GM12878 (cell line): Measurements from ENCODE around the gene ADGRG4. TPM values are rescaled to one million over a fixed set of nuclear protein-coding genes. Genes with fewer than 3 reads are reported as not detected.

Source experiments
- ATAC-seq: fragments of 200-7000 bp; cut with Tn5 transposase; 3 replicates; pipeline ENCODE4 v1.9.1; 2020; ENCODE audit warnings: mild to moderate bottlenecking, moderate library complexity
- BruUV-seq: library from RNA; stranded (reverse); fragments of 400-500 nt; replicated peaks from 2 replicates; lab custom pipeline; 2021; lab: Mats Ljungman, UMichigan
- CTCF ChIA-PET: fragments of 300-600 bp; sonication (Branson Sonifier 250); formaldehyde crosslinking; extraction: SDS; loops from one replicate; lab custom pipeline; 2021; ENCODE audit warnings: inconsistent platforms; lab: Yijun Ruan, JAX
- POLR2A ChIA-PET: fragments of 350-600 bp; formaldehyde crosslinking; extraction: SDS; loops from one replicate; lab custom pipeline; 2021; ENCODE audit warnings: inconsistent platforms; lab: Charles Lee
- RAD21 ChIA-PET: fragments of 300-600 bp; sonication (Branson Sonifier 250); formaldehyde crosslinking; loops from one replicate; lab custom pipeline; 2023; ENCODE audit warnings: antibody characterized with exemption; ENCODE audit not compliant: unreplicated experiment; lab: Charles Lee
- SMC1A ChIA-PET: fragments of 300-600 bp; sonication (Branson Sonifier 250); formaldehyde crosslinking; loops from one replicate; lab custom pipeline; 2023; ENCODE audit not compliant: unreplicated experiment, uncharacterized antibody; lab: Charles Lee
- DNase-seq: peaks from one replicate; pipeline ENCODE4 v3.0.0-alpha.2; 2011; ENCODE audit warnings: low read depth, low spot score
- FAIRE-seq: peaks from 3 replicates; lab custom pipeline; 2011; peaks lifted over from hg19 to GRCh38; lab: Jason Lieb, UNC
- H2AFZ ChIP-seq: 2 replicates; pipeline ENCODE4 v1.6.0; 2011; ENCODE audit warnings: low read depth, low read length, control low read depth; ENCODE audit not compliant: control insufficient read depth
- H3K27ac ChIP-seq: 2 replicates; pipeline ENCODE4 v1.5.1; 2011; ENCODE audit warnings: control low read depth; ENCODE audit not compliant: control insufficient read depth, insufficient read depth
- H3K27me3 ChIP-seq, 2 experiments: replicated peaks in 1 of 2; 2 replicates each; pipeline versions ENCODE4 v1.6.0 to v1.6.1; 2011; ENCODE audit warnings: low read length in 1 of 2; ENCODE audit not compliant: control insufficient read depth in 2 of 2, insufficient read depth in 2 of 2
- H3K36me3 ChIP-seq, 2 experiments: 2 replicates each; pipeline ENCODE4 v1.5.1; 2011; ENCODE audit warnings: low read length in 1 of 2; ENCODE audit not compliant: control insufficient read depth in 2 of 2, insufficient read depth in 2 of 2
- H3K4me1 ChIP-seq: 2 replicates; pipeline ENCODE4 v1.6.1; 2011; ENCODE audit warnings: mild to moderate bottlenecking, low read length, moderate library complexity, mixed read lengths; ENCODE audit not compliant: control insufficient read depth, insufficient read depth
- H3K4me2 ChIP-seq: 2 replicates; pipeline ENCODE4 v1.6.0; 2011; ENCODE audit warnings: control low read depth; ENCODE audit not compliant: control insufficient read depth, insufficient read depth
- H3K4me3 ChIP-seq: fragments of 200-600 bp; sonication (generic); 2 replicates; pipeline ENCODE4 v1.5.1; 2016
- H3K79me2 ChIP-seq: 2 replicates; pipeline ENCODE4 v1.6.0; 2011; ENCODE audit warnings: low read length; ENCODE audit not compliant: control insufficient read depth, insufficient read depth
- H3K9ac ChIP-seq: 2 replicates; pipeline ENCODE4 v1.8.0; 2011; ENCODE audit warnings: low read length, control low read depth, mixed read lengths; ENCODE audit not compliant: control insufficient read depth, insufficient read depth
- H3K9me3 ChIP-seq: replicated peaks from 3 replicates; pipeline ENCODE4 v1.5.1; 2011; ENCODE audit warnings: mild to moderate bottlenecking, low read length; ENCODE audit not compliant: control insufficient read depth, insufficient read depth
- H4K20me1 ChIP-seq: 2 replicates; pipeline ENCODE4 v1.6.0; 2011; ENCODE audit not compliant: control insufficient read depth, insufficient read depth
- BCL3 ChIP-seq: IDR thresholded peaks from 2 replicates; pipeline ENCODE4 v1.6.1; 2011; ENCODE audit warnings: borderline replicate concordance, low read depth, mild to moderate bottlenecking, moderate library complexity, low read length; ENCODE audit not compliant: insufficient read depth, poor library complexity, severe bottlenecking
- CREB1 ChIP-seq: IDR thresholded peaks from 2 replicates; pipeline ENCODE4 v1.6.1; 2012; ENCODE audit warnings: low read depth, mild to moderate bottlenecking, inconsistent platforms
- GABPA ChIP-seq: IDR thresholded peaks from 2 replicates; pipeline ENCODE4 v1.6.1; 2014; ENCODE audit warnings: antibody characterized with exemption, low read depth, mild to moderate bottlenecking, inconsistent platforms
- GATAD2B ChIP-seq: fragments of 450-650 bp; conservative IDR thresholded peaks from 2 replicates; pipeline ENCODE4 v1.6.1; 2017; ENCODE audit warnings: low read depth, mild to moderate bottlenecking, moderate library complexity
- HCFC1 ChIP-seq: fragments of 150-350 bp; IDR thresholded peaks from 2 replicates; pipeline ENCODE4 v1.6.1; 2014; ENCODE audit warnings: low read length
- KAT2A ChIP-seq: conservative IDR thresholded peaks from 2 replicates; pipeline ENCODE4 v1.6.1; 2011; ENCODE audit warnings: low read depth, low read length; ENCODE audit not compliant: control insufficient read depth
- MTA2 ChIP-seq: fragments of 450-650 bp; IDR thresholded peaks from 2 replicates; pipeline ENCODE4 v1.6.1; 2016; ENCODE audit warnings: low read depth, mild to moderate bottlenecking, moderate library complexity
- MYC ChIP-seq: IDR thresholded peaks from 2 replicates; pipeline ENCODE4 v1.6.1; 2011; ENCODE audit warnings: mild to moderate bottlenecking, low read length, moderate library complexity, inconsistent platforms; ENCODE audit not compliant: insufficient read depth, insufficient replicate concordance, insufficient read length, severe bottlenecking
- NFIC ChIP-seq: IDR thresholded peaks from 2 replicates; pipeline ENCODE4 v1.6.1; 2012; ENCODE audit warnings: low read depth, mild to moderate bottlenecking, inconsistent platforms, low read length, moderate library complexity
- NR2F1 ChIP-seq: fragments of 450-650 bp; conservative IDR thresholded peaks from 2 replicates; pipeline ENCODE4 v1.6.1; 2017; ENCODE audit warnings: mild to moderate bottlenecking
- PAX8 ChIP-seq: fragments of 450-650 bp; IDR thresholded peaks from 2 replicates; pipeline ENCODE4 v1.6.1; 2017; ENCODE audit warnings: mild to moderate bottlenecking, moderate library complexity
- POLR2A ChIP-seq: IDR thresholded peaks from 2 replicates; pipeline ENCODE4 v1.6.1; 2011; ENCODE audit warnings: low read depth, mild to moderate bottlenecking, low read length
- POLR2AphosphoS5 ChIP-seq: IDR thresholded peaks from 2 replicates; pipeline ENCODE4 v1.6.1; 2011; ENCODE audit warnings: mild to moderate bottlenecking, low read length, inconsistent platforms
- ZNF217 ChIP-seq: fragments of 450-650 bp; IDR thresholded peaks from 2 replicates; pipeline ENCODE4 v1.6.1; 2017; ENCODE audit warnings: antibody characterized with exemption, mild to moderate bottlenecking
- WGBS: methylation state at CpG from one replicate; pipeline ENCODE4 v1.1.6; 2016; ENCODE audit warnings: low lambda C conversion rate; ENCODE audit not compliant: insufficient replicate concordance, insufficient coverage; ENCODE audit errors: missing lambda C conversion rate; 5-methylcytosine and 5-hydroxymethylcytosine counted together
- in situ Hi-C: fragments of 300-500 bp; cut with MboI; formaldehyde crosslinking; loops from 9 replicates; pipeline ENCODE4 v1.14.3; 2018; ENCODE audit warnings: mixed read lengths
- intact Hi-C: fragments of 100-400 bp; cut with micrococcal nuclease; formaldehyde crosslinking; loops from one replicate; pipeline ENCODE4 v1.14.2; 2022; ENCODE audit not compliant: unreplicated experiment
- polyA plus RNA-seq, 11 experiments: library from polyadenylated mRNA; depleted of rRNA in 4 of 11; unstranded in 6 of 11; stranded (reverse) in 5 of 11; fragments of >200 nt; fragmentation: Nextera tagmentation in 4 of 11; fragmentation: Illumina TruSeq in 1 of 11; extraction: Ambion mirVana in 4 of 11; extraction: Trizol in 1 of 11; gene quantifications; 1 replicate in 1 of 11; 2 replicates in 10 of 11; pipeline versions ENCODE4 v1.2.1 to v1.2.3, GENCODE V29; 2011 to 2016; ENCODE audit warnings: inconsistent platforms in 2 of 11, missing spikeins in 2 of 11, low read depth in 1 of 11
- total RNA-seq, 4 experiments: library from RNA; depleted of rRNA in 3 of 4; stranded (reverse); fragments of >200 nt in 3 of 4; fragmentation: Illumina TruSeq in 1 of 4; extraction: Trizol in 1 of 4; gene quantifications; 2 replicates each; pipeline versions ENCODE4 v1.2.1 to v1.2.3, GENCODE V29; 2013 to 2021
- TF ChIP-seq, protein P1 (sequence below): IDR thresholded peaks from 2 replicates; pipeline ENCODE4 v1.6.1; 2012; ENCODE audit warnings: mild to moderate bottlenecking, low read depth, low read length

Gene ADGRG4
- total and polyA plus RNA-seq, 10 of the 15 experiments (the other 5 are each of a cell fraction or from before 2014, with no cell fraction given) = not detected

DNA sequence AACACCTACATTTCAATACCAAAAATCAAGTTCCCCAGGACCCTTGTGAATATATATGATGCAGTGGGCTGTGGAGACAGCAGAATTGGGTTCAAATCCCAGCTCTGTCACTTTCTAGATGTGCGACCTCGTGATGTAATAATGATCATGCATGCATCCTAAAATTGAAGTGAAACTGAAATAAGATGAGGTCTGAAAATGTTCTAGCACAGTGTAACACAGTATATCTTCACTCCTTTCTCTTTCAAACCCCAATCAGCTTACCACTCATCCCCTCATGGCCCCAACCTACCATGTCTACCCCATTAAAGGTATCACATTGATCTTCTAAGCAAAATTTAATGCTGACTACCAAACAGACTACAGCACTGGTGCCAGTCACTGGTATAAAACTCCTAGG lies 117.0 kb downstream of the ADGRG4 start:
- no peaks in the 10 kb centered on the region for H3K79me2 ChIP-seq
- no peak overlapping the region for H3K4me3 ChIP-seq
- FAIRE-seq = no peak
- no peak overlapping the region for H3K27ac ChIP-seq
- DNase-seq = no peak
- H3K36me3 ChIP-seq = no peaks in the 10 kb centered on the region
- BruUV-seq = no TSS peak
- TF ChIP-seq POLR2A (no peak), CREB1 (no peak), PAX8 (no peak), MYC (no peak), HCFC1 (no peak), GABPA (no peak), KAT2A (no peak), NFIC (no peak), NR2F1 (no peak), POLR2AphosphoS5 (no peak), GATAD2B (no peak), ZNF217 (no peak), MTA2 (no peak), BCL3 (no peak)
- TF ChIP-seq, protein P1, sequence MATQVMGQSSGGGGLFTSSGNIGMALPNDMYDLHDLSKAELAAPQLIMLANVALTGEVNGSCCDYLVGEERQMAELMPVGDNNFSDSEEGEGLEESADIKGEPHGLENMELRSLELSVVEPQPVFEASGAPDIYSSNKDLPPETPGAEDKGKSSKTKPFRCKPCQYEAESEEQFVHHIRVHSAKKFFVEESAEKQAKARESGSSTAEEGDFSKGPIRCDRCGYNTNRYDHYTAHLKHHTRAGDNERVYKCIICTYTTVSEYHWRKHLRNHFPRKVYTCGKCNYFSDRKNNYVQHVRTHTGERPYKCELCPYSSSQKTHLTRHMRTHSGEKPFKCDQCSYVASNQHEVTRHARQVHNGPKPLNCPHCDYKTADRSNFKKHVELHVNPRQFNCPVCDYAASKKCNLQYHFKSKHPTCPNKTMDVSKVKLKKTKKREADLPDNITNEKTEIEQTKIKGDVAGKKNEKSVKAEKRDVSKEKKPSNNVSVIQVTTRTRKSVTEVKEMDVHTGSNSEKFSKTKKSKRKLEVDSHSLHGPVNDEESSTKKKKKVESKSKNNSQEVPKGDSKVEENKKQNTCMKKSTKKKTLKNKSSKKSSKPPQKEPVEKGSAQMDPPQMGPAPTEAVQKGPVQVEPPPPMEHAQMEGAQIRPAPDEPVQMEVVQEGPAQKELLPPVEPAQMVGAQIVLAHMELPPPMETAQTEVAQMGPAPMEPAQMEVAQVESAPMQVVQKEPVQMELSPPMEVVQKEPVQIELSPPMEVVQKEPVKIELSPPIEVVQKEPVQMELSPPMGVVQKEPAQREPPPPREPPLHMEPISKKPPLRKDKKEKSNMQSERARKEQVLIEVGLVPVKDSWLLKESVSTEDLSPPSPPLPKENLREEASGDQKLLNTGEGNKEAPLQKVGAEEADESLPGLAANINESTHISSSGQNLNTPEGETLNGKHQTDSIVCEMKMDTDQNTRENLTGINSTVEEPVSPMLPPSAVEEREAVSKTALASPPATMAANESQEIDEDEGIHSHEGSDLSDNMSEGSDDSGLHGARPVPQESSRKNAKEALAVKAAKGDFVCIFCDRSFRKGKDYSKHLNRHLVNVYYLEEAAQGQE = no peak
- POLR2A ChIA-PET = no interaction called here
- SMC1A ChIA-PET = no interaction called here
- no peak overlapping the region for H3K4me2 ChIP-seq
- no peaks in the 10 kb centered on the region for H3K4me1 ChIP-seq
- CTCF ChIA-PET = interaction anchor here (1.1 kb wide), 1 partner anchor 9 kb away, joined by 3 read pairs; no protein-coding TSS in a partner anchor
- ATAC-seq = peak; percentile 55
- no peaks in the 10 kb centered on the region for H4K20me1 ChIP-seq
- H3K27me3 ChIP-seq = no peaks in the 10 kb centered on the region
- intact Hi-C loops (no loop called here), in situ Hi-C loops (no loop called here)
- WGBS = 0% methylated on average over 2 of the region's 2 CpGs
- no peak overlapping the region for H3K9ac ChIP-seq
- no peak overlapping the region; the same call in 1 of the 2 replicates for H2AFZ ChIP-seq
- no peaks in the 10 kb centered on the region; the same call in 2 of the 3 replicates for H3K9me3 ChIP-seq
- RAD21 ChIA-PET = no interaction called here
